IMR-90 (cell line): ENCODE measurements around the gene FAM120A. TPM values are rescaled to one million over a fixed set of nuclear protein-coding genes. Genes with fewer than 3 reads are reported as not detected.

Experiments
- ATAC-seq: fragments of 200-7000 bp; cut with Tn5 transposase; 2 replicates; pipeline ENCODE4 v1.9.1; 2020; ENCODE audit warnings: low read depth, mild to moderate bottlenecking, moderate library complexity
- BruUV-seq: library from RNA; stranded (reverse); fragments of 400-500 nt; replicated peaks from 2 replicates; lab custom pipeline; 2021; lab: Mats Ljungman, UMichigan
- CTCF ChIA-PET: fragments of 300-600 bp; formaldehyde crosslinking; extraction: SDS; loops from one replicate; lab custom pipeline; 2021; ENCODE audit warnings: antibody characterized with exemption; lab: Yijun Ruan, JAX
- POLR2A ChIA-PET: fragments of 300-600 bp; sonication (Branson Sonifier 250); formaldehyde crosslinking; loops from one replicate; lab custom pipeline; 2022; ENCODE audit warnings: antibody characterized with exemption; ENCODE audit not compliant: unreplicated experiment; lab: Charles Lee
- DNase-seq: peaks from one replicate; pipeline ENCODE4 v3.0.0; 2013
- H2AFZ ChIP-seq: replicated peaks from 2 replicates; pipeline ENCODE3; 2013; ENCODE audit warnings: low read length, mild to moderate bottlenecking; ENCODE audit not compliant: poor library complexity
- H2AK5ac ChIP-seq: 2 replicates; pipeline ENCODE4 v1.6.1; 2013; ENCODE audit warnings: low read depth, low read length, inconsistent platforms
- H2AK9ac ChIP-seq: replicated peaks from 2 replicates; pipeline ENCODE3; 2013; ENCODE audit warnings: mild to moderate bottlenecking, low read depth, low read length, moderate library complexity; ENCODE audit not compliant: poor library complexity
- H2BK120ac ChIP-seq: 2 replicates; pipeline ENCODE4 v1.6.1; 2013; ENCODE audit warnings: low read depth, low read length, inconsistent platforms
- H2BK15ac ChIP-seq: 3 replicates; pipeline ENCODE4 v1.6.1; 2013; ENCODE audit warnings: low read depth, low read length, inconsistent platforms
- H2BK20ac ChIP-seq: 2 replicates; pipeline ENCODE4 v1.6.1; 2013; ENCODE audit warnings: low read depth, mild to moderate bottlenecking, inconsistent platforms, low read length, moderate library complexity
- H2BK5ac ChIP-seq: 2 replicates; pipeline ENCODE4 v1.6.1; 2013; ENCODE audit warnings: mild to moderate bottlenecking, low read depth, low read length, inconsistent platforms; ENCODE audit not compliant: poor library complexity, severe bottlenecking
- H3K14ac ChIP-seq: replicated peaks from 2 replicates; pipeline ENCODE4 v1.6.1; 2013; ENCODE audit warnings: low read depth, low read length, inconsistent platforms
- H3K18ac ChIP-seq: 2 replicates; pipeline ENCODE4 v1.6.1; 2013; ENCODE audit warnings: low read depth, low read length, control low read depth
- H3K23ac ChIP-seq: 2 replicates; pipeline ENCODE4 v1.6.1; 2013; ENCODE audit warnings: low read depth, low read length, inconsistent platforms
- H3K27ac ChIP-seq: 2 replicates; pipeline ENCODE4 v1.5.1; 2013; ENCODE audit warnings: mild to moderate bottlenecking, control low read depth, low read length; ENCODE audit not compliant: insufficient read depth
- H3K27me3 ChIP-seq: 2 replicates; pipeline ENCODE4 v1.6.1; 2013; ENCODE audit warnings: low read length; ENCODE audit not compliant: control insufficient read depth, insufficient read depth
- H3K36me3 ChIP-seq: 2 replicates; pipeline ENCODE4 v1.6.1; 2013; ENCODE audit warnings: low read length, mixed read lengths; ENCODE audit not compliant: control insufficient read depth, insufficient read depth
- H3K4ac ChIP-seq: 2 replicates; pipeline ENCODE4 v1.6.1; 2013; ENCODE audit warnings: low read depth, low read length, inconsistent platforms
- H3K4me1 ChIP-seq: 2 replicates; pipeline ENCODE4 v1.6.1; 2013; ENCODE audit warnings: low read length, mixed read lengths; ENCODE audit not compliant: control insufficient read depth, insufficient read depth
- H3K4me2 ChIP-seq: 2 replicates; pipeline ENCODE4 v1.6.1; 2013; ENCODE audit warnings: low read depth, mild to moderate bottlenecking, control low read depth, low read length, moderate library complexity
- H3K4me3 ChIP-seq: 2 replicates; pipeline ENCODE4 v1.5.1; 2013; ENCODE audit warnings: low read depth, mild to moderate bottlenecking, control low read depth, low read length, moderate library complexity; ENCODE audit not compliant: insufficient read depth
- H3K56ac ChIP-seq: 2 replicates; pipeline ENCODE4 v1.6.1; 2013; ENCODE audit warnings: low read length, inconsistent platforms; ENCODE audit not compliant: insufficient read depth; ENCODE audit errors: extremely low read depth
- H3K79me1 ChIP-seq, 2 experiments: 2 replicates each; pipeline ENCODE4 v1.6.1; 2013; ENCODE audit warnings: low read length in 2 of 2, inconsistent platforms in 1 of 2, low read depth in 1 of 2
- H3K9ac ChIP-seq: 2 replicates; pipeline ENCODE4 v1.6.1; 2013; ENCODE audit warnings: low read depth, low read length, control low read depth
- H3K9me1 ChIP-seq: 2 replicates; pipeline ENCODE4 v1.6.1; 2013; ENCODE audit warnings: low read length, inconsistent platforms; ENCODE audit not compliant: insufficient read depth
- H3K9me3 ChIP-seq: 2 replicates; pipeline ENCODE4 v1.6.1; 2013; ENCODE audit warnings: low read length; ENCODE audit not compliant: control insufficient read depth, insufficient read depth
- H4K20me1 ChIP-seq: 2 replicates; pipeline ENCODE4 v1.6.1; 2013; ENCODE audit warnings: low read length, inconsistent platforms; ENCODE audit not compliant: insufficient read depth
- H4K5ac ChIP-seq: 2 replicates; pipeline ENCODE4 v1.6.1; 2013; ENCODE audit warnings: mild to moderate bottlenecking, low read depth, low read length, control low read depth
- H4K8ac ChIP-seq, 2 experiments: 2 replicates each; pipeline ENCODE4 v1.6.1; 2013; ENCODE audit warnings: low read depth in 2 of 2, low read length in 2 of 2, control low read depth in 1 of 2, inconsistent platforms in 1 of 2
- H4K91ac ChIP-seq: 2 replicates; pipeline ENCODE4 v1.6.1; 2013; ENCODE audit warnings: low read depth, low read length, inconsistent platforms; ENCODE audit not compliant: insufficient read depth
- CEBPB ChIP-seq: IDR thresholded peaks from 2 replicates; pipeline ENCODE4 v1.6.1; 2012; ENCODE audit warnings: low read depth, low read length, improper control_type of control experiment
- CTCF ChIP-seq: conservative IDR thresholded peaks from 2 replicates; pipeline ENCODE4 v1.5.1; 2012; ENCODE audit warnings: mild to moderate bottlenecking, low read depth, low read length, improper control_type of control experiment
- NFE2L2 ChIP-seq: fragments of 150-350 bp; IDR thresholded peaks from 2 replicates; pipeline ENCODE4 v1.6.1; 2016; ENCODE audit warnings: low read depth, mild to moderate bottlenecking, low read length
- SMC3 ChIP-seq: fragments of 150-350 bp; IDR thresholded peaks from 2 replicates; pipeline ENCODE4 v1.6.1; 2016; ENCODE audit warnings: low read depth, mild to moderate bottlenecking, antibody characterized with exemption, low read length, moderate library complexity
- USF2 ChIP-seq: fragments of 150-350 bp; IDR thresholded peaks from 2 replicates; pipeline ENCODE4 v1.6.1; 2017; ENCODE audit warnings: mild to moderate bottlenecking, antibody characterized with exemption, low read length, low read depth
- WGBS, 2 experiments: methylation state at CpG; one replicate each; pipeline versions ENCODE4 v1.1.5 to v1.1.7; 2013; ENCODE audit warnings: missing lambda C conversion rate in 2 of 2; ENCODE audit not compliant: insufficient read length in 1 of 2; ENCODE audit errors: extremely low coverage in 2 of 2; 5-methylcytosine and 5-hydroxymethylcytosine counted together
- dilution Hi-C: fragments of 300-500 bp; cut with HindIII; formaldehyde crosslinking; loops from one replicate; pipeline ENCODE4 v1.14.3; 2018; ENCODE audit warnings: low sequenced_read_pairs; ENCODE audit not compliant: unreplicated experiment
- in situ Hi-C: fragments of 300-500 bp; cut with MboI; formaldehyde crosslinking; loops from 3 replicates; pipeline ENCODE4 v1.14.3; 2019; ENCODE audit warnings: low sequenced_read_pairs, inconsistent platforms, mixed read lengths
- intact Hi-C: fragments of 100-400 bp; cut with micrococcal nuclease; formaldehyde crosslinking; loops from 2 replicates; pipeline ENCODE4 v1.10.0; 2022
- polyA plus RNA-seq, 3 experiments: library from polyadenylated mRNA; depleted of rRNA; stranded (reverse); fragments of >200 nt; gene quantifications; 2 replicates each; pipeline ENCODE4 v1.2.3, GENCODE V29; 2012; ENCODE audit warnings: low replicate concordance in 1 of 3
- total RNA-seq: library from RNA; depleted of rRNA; stranded (reverse); fragments of >200 nt; gene quantifications from 2 replicates; pipeline ENCODE4 v1.2.3, GENCODE V29; 2012

Gene FAM120A
- total and polyA plus RNA-seq, 2 of the 4 experiments (the other 2 are of a cell fraction): 61.6 to 75.1 TPM

GRCh38 chr9:93590609-93591234 lies 139.2 kb downstream of the FAM120A start:
- no peak overlapping the region for H3K4me2 ChIP-seq
- ChIA-PET POLR2A (no interaction called here), CTCF (no interaction called here)
- H2AFZ ChIP-seq: no peak overlapping the region
- peaks cover 85% of the 10 kb centered on the region for H4K20me1 ChIP-seq
- no peak overlapping the region for H2AK9ac ChIP-seq
- H3K9ac ChIP-seq: no peak overlapping the region
- intact Hi-C loops: no loop called here
- H2BK15ac ChIP-seq: no peak overlapping the region
- in situ Hi-C loops: no loop called here
- no peaks in the 10 kb centered on the region for H3K27me3 ChIP-seq
- ATAC-seq (no peak), DNase-seq (no peak)
- no peak overlapping the region for H2BK120ac ChIP-seq
- H4K91ac ChIP-seq: no peak overlapping the region
- H2BK5ac ChIP-seq: no peak overlapping the region
- no peak overlapping the region for H2BK20ac ChIP-seq
- H4K8ac ChIP-seq: no peak overlapping the region
- no peak overlapping the region for H3K18ac ChIP-seq
- BruUV-seq: no TSS peak
- peaks cover 28 to 94% of the 10 kb centered on the region in 2 experiments for H3K79me1 ChIP-seq
- TF ChIP-seq SMC3 (no peak), USF2 (no peak), CEBPB (no peak), CTCF (no peak), NFE2L2 (no peak)
- no peak overlapping the region for H3K14ac ChIP-seq
- H3K9me1 ChIP-seq: peaks cover 32% of the 10 kb centered on the region; the same call in 1 of the 2 replicates
- H3K4me1 ChIP-seq: peaks cover 6% of the 10 kb centered on the region
- H3K9me3 ChIP-seq: no peaks in the 10 kb centered on the region
- H3K27ac ChIP-seq: no peak overlapping the region
- H3K23ac ChIP-seq: no peak overlapping the region
- H4K5ac ChIP-seq: no peak overlapping the region
- no peak overlapping the region for H3K56ac ChIP-seq
- dilution Hi-C loops: no loop called here
- H3K4me3 ChIP-seq: no peak overlapping the region
- 50% methylated on average over 1 of the region's 8 CpGs; no CpG with 5 or more reads in 1 of the 2 experiments for WGBS, 2 experiments
- H3K36me3 ChIP-seq: no peaks in the 10 kb centered on the region
- no peak overlapping the region for H3K4ac ChIP-seq
- no peak overlapping the region for H2AK5ac ChIP-seq
